Measurements from ENCODE around the gene RIMS4. TPM values are rescaled to one million over a fixed set of nuclear protein-coding genes. Genes with fewer than 3 reads are reported as not detected.

The RIMS4 gene
- total and polyA plus RNA-seq, 2 of the 13 experiments (the other 11 are each of a cell fraction or from before 2014, with no cell fraction given): 0.01 to 0.07 TPM

GRCh38 chr20:44714701-44715498 lies 95.4 kb downstream of the RIMS4 start, which contains the start of gene CCN5 (continued):
- TF ChIP-seq LCORL (IDR thresholded peaks at IDR 0.05) (no peak), LCORL (CRISPR knock-in tag; IDR thresholded peaks at IDR 0.05) (0 out of 2 replicates have a peak, but pooled peaks have one; percentile 13), ZNF644 (CRISPR knock-in tag; IDR thresholded peaks at IDR 0.05; ENCODE audit: low read depth) (0 out of 2 replicates have a peak, but pooled peaks have one; percentile 31), PHF8 (CRISPR knock-in tag; IDR thresholded peaks at IDR 0.05) (no peak), TBX2 (CRISPR knock-in tag; IDR thresholded peaks at IDR 0.05; ENCODE audit: borderline replicate concordance) (0 out of 2 replicates have a peak, but pooled peaks have one; percentile 2), CBFB (CRISPR knock-in tag; IDR thresholded peaks at IDR 0.05) (peak; percentile 73; the same call in 1 of the 2 replicates), UBTF (CRISPR knock-in tag; IDR thresholded peaks at IDR 0.05) (0 out of 2 replicates have a peak, but pooled peaks have one; percentile 38), NKX3-1 (CRISPR knock-in tag; IDR thresholded peaks at IDR 0.05) (no peak), TMF1 (CRISPR knock-in tag; IDR thresholded peaks at IDR 0.05; ENCODE audit: low read depth) (no peak), EHMT2 (IDR thresholded peaks at IDR 0.05; ENCODE audit: borderline replicate concordance, low read depth, low read length) (no peak), ZFY (CRISPR knock-in tag; IDR thresholded peaks at IDR 0.05) (peak; percentile 36; the same call in 1 of the 2 replicates), SOX13 (IDR thresholded peaks at IDR 0.05) (no peak), SOX13 (CRISPR knock-in tag; conservative IDR thresholded peaks at IDR 0.05 in 1 of 2, IDR thresholded peaks at IDR 0.05 in 1 of 2) (0 out of 4 replicates have a peak, but pooled peaks of 1 of the 2 experiments have one; percentile 19), ZNF207 (IDR thresholded peaks at IDR 0.05; ENCODE audit: borderline replicate concordance) (no peak), RXRA (CRISPR knock-in tag; IDR thresholded peaks at IDR 0.05) (peak; percentile 34; the same call in 1 of the 2 replicates), AHR (CRISPR knock-in tag; IDR thresholded peaks at IDR 0.05) (no peak), RARA (CRISPR knock-in tag; IDR thresholded peaks at IDR 0.05) (peak; percentile 43; the same call in 1 of the 2 replicates), NFYC (CRISPR knock-in tag; IDR thresholded peaks at IDR 0.05) (no peak)
- TF ChIP-seq, protein P1, sequence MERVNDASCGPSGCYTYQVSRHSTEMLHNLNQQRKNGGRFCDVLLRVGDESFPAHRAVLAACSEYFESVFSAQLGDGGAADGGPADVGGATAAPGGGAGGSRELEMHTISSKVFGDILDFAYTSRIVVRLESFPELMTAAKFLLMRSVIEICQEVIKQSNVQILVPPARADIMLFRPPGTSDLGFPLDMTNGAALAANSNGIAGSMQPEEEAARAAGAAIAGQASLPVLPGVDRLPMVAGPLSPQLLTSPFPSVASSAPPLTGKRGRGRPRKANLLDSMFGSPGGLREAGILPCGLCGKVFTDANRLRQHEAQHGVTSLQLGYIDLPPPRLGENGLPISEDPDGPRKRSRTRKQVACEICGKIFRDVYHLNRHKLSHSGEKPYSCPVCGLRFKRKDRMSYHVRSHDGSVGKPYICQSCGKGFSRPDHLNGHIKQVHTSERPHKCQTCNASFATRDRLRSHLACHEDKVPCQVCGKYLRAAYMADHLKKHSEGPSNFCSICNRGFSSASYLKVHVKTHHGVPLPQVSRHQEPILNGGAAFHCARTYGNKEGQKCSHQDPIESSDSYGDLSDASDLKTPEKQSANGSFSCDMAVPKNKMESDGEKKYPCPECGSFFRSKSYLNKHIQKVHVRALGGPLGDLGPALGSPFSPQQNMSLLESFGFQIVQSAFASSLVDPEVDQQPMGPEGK (CRISPR knock-in tag; IDR thresholded peaks at IDR 0.05): peak; percentile 43; the same call in 1 of the 2 replicates
- TF ChIP-seq, protein P2, sequence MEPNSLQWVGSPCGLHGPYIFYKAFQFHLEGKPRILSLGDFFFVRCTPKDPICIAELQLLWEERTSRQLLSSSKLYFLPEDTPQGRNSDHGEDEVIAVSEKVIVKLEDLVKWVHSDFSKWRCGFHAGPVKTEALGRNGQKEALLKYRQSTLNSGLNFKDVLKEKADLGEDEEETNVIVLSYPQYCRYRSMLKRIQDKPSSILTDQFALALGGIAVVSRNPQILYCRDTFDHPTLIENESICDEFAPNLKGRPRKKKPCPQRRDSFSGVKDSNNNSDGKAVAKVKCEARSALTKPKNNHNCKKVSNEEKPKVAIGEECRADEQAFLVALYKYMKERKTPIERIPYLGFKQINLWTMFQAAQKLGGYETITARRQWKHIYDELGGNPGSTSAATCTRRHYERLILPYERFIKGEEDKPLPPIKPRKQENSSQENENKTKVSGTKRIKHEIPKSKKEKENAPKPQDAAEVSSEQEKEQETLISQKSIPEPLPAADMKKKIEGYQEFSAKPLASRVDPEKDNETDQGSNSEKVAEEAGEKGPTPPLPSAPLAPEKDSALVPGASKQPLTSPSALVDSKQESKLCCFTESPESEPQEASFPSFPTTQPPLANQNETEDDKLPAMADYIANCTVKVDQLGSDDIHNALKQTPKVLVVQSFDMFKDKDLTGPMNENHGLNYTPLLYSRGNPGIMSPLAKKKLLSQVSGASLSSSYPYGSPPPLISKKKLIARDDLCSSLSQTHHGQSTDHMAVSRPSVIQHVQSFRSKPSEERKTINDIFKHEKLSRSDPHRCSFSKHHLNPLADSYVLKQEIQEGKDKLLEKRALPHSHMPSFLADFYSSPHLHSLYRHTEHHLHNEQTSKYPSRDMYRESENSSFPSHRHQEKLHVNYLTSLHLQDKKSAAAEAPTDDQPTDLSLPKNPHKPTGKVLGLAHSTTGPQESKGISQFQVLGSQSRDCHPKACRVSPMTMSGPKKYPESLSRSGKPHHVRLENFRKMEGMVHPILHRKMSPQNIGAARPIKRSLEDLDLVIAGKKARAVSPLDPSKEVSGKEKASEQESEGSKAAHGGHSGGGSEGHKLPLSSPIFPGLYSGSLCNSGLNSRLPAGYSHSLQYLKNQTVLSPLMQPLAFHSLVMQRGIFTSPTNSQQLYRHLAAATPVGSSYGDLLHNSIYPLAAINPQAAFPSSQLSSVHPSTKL (CRISPR knock-in tag; IDR thresholded peaks at IDR 0.05): peak; percentile 58; the same call in 1 of the 2 replicates
